Measurements from ENCODE around the gene ADGRG1.

The ADGRG1 gene

DNA sequence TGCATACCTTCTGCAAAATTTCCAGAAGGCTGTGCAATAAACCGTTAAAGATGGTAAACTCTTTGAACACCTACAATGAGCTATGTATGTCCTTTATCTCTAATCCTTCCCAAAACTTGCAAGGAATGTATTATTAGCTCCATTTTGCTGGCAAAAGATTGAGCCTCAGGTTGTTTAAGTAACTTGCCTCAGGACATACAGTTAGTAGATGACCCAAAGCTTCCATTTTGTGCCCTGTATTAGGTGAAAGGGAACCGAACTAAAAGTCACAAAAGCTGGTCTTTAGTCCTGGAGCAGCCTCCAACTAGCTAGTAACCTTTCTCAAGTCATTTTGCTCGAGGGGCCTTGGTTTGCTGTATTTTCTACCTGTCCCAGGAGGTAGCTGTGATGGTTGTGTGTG lies 44.0 kb downstream of the ADGRG1 start:
- H3K4me3 ChIP-seq (ENCODE audit: low read depth in 1 of 2, low read length in 2 of 2), result no peak overlapping the region
- H3K36me3 ChIP-seq (ENCODE audit: insufficient read depth, low read length), result no peaks in the 10 kb centered on the region
- no peaks in the 10 kb centered on the region for H4K20me1 ChIP-seq (ENCODE audit: insufficient read depth, low read length)
- no peak overlapping the region for H3K4me2 ChIP-seq (ENCODE audit: insufficient read depth, low read length)
- no peak overlapping the region for H3K9ac ChIP-seq (ENCODE audit: low read depth, low read length)
- H3K27ac ChIP-seq (ENCODE audit: low read length), result no peak overlapping the region
- DNase-seq (no peak), ATAC-seq (ENCODE audit: insufficient read depth, low read depth) (no peak)
- H3K4me1 ChIP-seq (ENCODE audit: insufficient read depth, low read length), result no peaks in the 10 kb centered on the region
- no peaks in the 10 kb centered on the region for H3K79me2 ChIP-seq (ENCODE audit: insufficient read depth, low read length)
- TF ChIP-seq EZH2 (IDR thresholded peaks at IDR 0.05; ENCODE audit: borderline replicate concordance, low read depth, low read length, severe bottlenecking), result no peak
- TF ChIP-seq, protein P1, sequence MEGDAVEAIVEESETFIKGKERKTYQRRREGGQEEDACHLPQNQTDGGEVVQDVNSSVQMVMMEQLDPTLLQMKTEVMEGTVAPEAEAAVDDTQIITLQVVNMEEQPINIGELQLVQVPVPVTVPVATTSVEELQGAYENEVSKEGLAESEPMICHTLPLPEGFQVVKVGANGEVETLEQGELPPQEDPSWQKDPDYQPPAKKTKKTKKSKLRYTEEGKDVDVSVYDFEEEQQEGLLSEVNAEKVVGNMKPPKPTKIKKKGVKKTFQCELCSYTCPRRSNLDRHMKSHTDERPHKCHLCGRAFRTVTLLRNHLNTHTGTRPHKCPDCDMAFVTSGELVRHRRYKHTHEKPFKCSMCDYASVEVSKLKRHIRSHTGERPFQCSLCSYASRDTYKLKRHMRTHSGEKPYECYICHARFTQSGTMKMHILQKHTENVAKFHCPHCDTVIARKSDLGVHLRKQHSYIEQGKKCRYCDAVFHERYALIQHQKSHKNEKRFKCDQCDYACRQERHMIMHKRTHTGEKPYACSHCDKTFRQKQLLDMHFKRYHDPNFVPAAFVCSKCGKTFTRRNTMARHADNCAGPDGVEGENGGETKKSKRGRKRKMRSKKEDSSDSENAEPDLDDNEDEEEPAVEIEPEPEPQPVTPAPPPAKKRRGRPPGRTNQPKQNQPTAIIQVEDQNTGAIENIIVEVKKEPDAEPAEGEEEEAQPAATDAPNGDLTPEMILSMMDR (IDR thresholded peaks at IDR 0.05; ENCODE audit: borderline replicate concordance, extremely low read depth, low read length, poor library complexity, severe bottlenecking), result no peak
- H3K27me3 ChIP-seq (ENCODE audit: insufficient read depth, low read length, poor library complexity), result peaks cover 14% of the 10 kb centered on the region
- no peaks in the 10 kb centered on the region for H3K9me3 ChIP-seq (ENCODE audit: insufficient read depth, low read length, severe bottlenecking)
- no peak overlapping the region for H2AFZ ChIP-seq (ENCODE audit: low read depth, low read length)

DNA sequence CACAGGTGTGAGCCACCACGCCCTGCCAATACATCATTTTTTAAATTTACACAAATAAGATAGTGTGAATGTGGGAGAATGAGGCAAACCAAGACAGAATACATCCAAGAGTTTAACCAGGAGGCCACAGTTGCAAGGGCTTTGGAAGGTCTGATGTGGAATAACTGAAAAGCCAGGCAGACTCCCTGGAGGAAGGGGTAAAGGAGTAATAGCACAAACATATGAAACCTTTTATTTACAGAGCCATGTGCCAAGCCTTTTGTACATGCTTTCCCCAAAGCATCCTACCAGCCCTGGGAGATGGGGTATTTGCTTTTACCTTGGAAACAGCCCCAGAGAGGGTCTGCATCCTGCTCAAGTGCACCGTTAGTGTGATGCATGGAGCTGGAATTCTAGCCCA lies 44.4 kb downstream of the ADGRG1 start:
- Histone ChIP-seq H3K9me3 (ENCODE audit: insufficient read depth, low read length, severe bottlenecking) (no peaks in the 10 kb centered on the region), H3K79me2 (ENCODE audit: insufficient read depth, low read length) (no peaks in the 10 kb centered on the region), H3K4me1 (ENCODE audit: insufficient read depth, low read length) (no peaks in the 10 kb centered on the region), H3K36me3 (ENCODE audit: insufficient read depth, low read length) (no peaks in the 10 kb centered on the region), H3K9ac (ENCODE audit: low read depth, low read length) (no peak overlapping the region), H3K4me3 (ENCODE audit: low read depth in 1 of 2, low read length in 2 of 2) (no peak overlapping the region), H3K4me2 (ENCODE audit: insufficient read depth, low read length) (no peak overlapping the region), H3K27ac (ENCODE audit: low read length) (no peak overlapping the region), H3K27me3 (ENCODE audit: insufficient read depth, low read length, poor library complexity) (peaks cover 14% of the 10 kb centered on the region), H4K20me1 (ENCODE audit: insufficient read depth, low read length) (no peaks in the 10 kb centered on the region), H2AFZ (ENCODE audit: low read depth, low read length) (no peak overlapping the region)
- TF ChIP-seq, protein P1 (IDR thresholded peaks at IDR 0.05; ENCODE audit: borderline replicate concordance, extremely low read depth, low read length, poor library complexity, severe bottlenecking), result no peak
- TF ChIP-seq EZH2 (IDR thresholded peaks at IDR 0.05; ENCODE audit: borderline replicate concordance, low read depth, low read length, severe bottlenecking), result no peak
- DNase-seq (no peak), ATAC-seq (ENCODE audit: insufficient read depth, low read depth) (no peak)

DNA sequence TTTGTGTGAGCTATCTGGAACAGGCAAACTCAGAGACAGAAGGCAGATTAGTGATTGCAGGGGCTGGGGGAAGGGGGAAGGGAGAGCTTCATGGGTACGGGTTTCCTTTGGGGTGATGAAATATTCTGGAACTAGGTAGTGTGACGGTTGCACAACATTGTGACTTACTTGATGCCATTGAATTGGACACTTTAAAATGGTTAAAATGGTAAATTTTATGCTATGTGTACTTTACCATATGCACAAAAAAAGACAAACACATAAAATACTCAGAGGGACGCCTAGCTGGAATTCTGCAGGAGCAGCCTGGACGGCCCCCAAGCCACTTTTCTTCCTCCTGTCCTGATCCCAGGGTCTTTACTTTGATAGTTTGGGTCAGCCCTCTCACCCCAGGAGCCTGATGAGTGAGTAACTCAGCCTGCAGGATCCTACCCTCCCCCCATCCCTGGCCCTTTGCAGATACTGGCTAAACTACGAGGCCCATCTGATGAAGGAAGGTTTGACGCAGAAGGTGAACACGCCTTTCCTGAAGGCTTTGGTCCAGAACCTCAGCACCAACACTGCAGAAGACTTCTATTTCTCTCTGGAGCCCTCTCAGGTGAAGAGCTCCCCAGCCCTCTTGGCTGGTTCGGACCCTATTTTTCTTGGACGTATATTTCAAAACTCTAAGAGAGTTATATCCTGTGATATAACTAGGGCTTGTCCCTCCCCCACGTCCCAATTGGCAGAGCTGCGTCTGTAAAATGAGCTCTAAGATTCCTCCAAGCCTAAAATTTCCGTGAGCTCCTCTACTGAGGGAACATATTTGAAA lies 47.5 kb downstream of the ADGRG1 start:
- no peak overlapping the region for H3K4me2 ChIP-seq (ENCODE audit: insufficient read depth, low read length)

More for the DNA sequence above, 47.5 kb downstream of the ADGRG1 start:
- Histone ChIP-seq H3K4me1 (ENCODE audit: insufficient read depth, low read length) (no peaks in the 10 kb centered on the region), H3K27ac (ENCODE audit: low read length) (no peak overlapping the region), H3K9ac (ENCODE audit: low read depth, low read length) (no peak overlapping the region), H3K9me3 (ENCODE audit: insufficient read depth, low read length, severe bottlenecking) (no peaks in the 10 kb centered on the region), H3K79me2 (ENCODE audit: insufficient read depth, low read length) (no peaks in the 10 kb centered on the region), H3K4me3 (ENCODE audit: low read depth in 1 of 2, low read length in 2 of 2) (no peak overlapping the region), H4K20me1 (ENCODE audit: insufficient read depth, low read length) (no peaks in the 10 kb centered on the region), H2AFZ (ENCODE audit: low read depth, low read length) (no peak overlapping the region), H3K27me3 (ENCODE audit: insufficient read depth, low read length, poor library complexity) (peaks cover 12% of the 10 kb centered on the region), H3K36me3 (ENCODE audit: insufficient read depth, low read length) (no peaks in the 10 kb centered on the region)
- ATAC-seq (ENCODE audit: insufficient read depth, low read depth) (no peak), DNase-seq (no peak)
- no peak for TF ChIP-seq EZH2 (IDR thresholded peaks at IDR 0.05; ENCODE audit: borderline replicate concordance, low read depth, low read length, severe bottlenecking)
- TF ChIP-seq, protein P1 (IDR thresholded peaks at IDR 0.05; ENCODE audit: borderline replicate concordance, extremely low read depth, low read length, poor library complexity, severe bottlenecking), result no peak

Measured in DND-41 (cell line).